Measurements from ENCODE around the gene TMBIM4.

GRCh38 chr12:66131067-66131688 is 38.6 kb downstream of the TMBIM4 start:
- TF ChIP-seq, protein P1, sequence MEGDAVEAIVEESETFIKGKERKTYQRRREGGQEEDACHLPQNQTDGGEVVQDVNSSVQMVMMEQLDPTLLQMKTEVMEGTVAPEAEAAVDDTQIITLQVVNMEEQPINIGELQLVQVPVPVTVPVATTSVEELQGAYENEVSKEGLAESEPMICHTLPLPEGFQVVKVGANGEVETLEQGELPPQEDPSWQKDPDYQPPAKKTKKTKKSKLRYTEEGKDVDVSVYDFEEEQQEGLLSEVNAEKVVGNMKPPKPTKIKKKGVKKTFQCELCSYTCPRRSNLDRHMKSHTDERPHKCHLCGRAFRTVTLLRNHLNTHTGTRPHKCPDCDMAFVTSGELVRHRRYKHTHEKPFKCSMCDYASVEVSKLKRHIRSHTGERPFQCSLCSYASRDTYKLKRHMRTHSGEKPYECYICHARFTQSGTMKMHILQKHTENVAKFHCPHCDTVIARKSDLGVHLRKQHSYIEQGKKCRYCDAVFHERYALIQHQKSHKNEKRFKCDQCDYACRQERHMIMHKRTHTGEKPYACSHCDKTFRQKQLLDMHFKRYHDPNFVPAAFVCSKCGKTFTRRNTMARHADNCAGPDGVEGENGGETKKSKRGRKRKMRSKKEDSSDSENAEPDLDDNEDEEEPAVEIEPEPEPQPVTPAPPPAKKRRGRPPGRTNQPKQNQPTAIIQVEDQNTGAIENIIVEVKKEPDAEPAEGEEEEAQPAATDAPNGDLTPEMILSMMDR (IDR thresholded peaks at IDR 0.05) = no peak
- no peak for TF ChIP-seq POLR2A (IDR thresholded peaks at IDR 0.05; ENCODE audit: low read depth)
